H9 (cell line): Measurements from ENCODE around the gene DDX1. TPM values are rescaled to one million over a fixed set of nuclear protein-coding genes. Genes with fewer than 3 reads are reported as not detected.

ENCODE experiments used
- DNase-seq: peaks from one replicate; pipeline ENCODE4 v3.0.0-alpha.2; 2017
- H2AFZ ChIP-seq: one replicate; pipeline ENCODE4 v1.6.1; 2013; ENCODE audit warnings: mild to moderate bottlenecking, low read length, control low read depth, moderate library complexity
- H2AK5ac ChIP-seq: 2 replicates; pipeline ENCODE4 v1.6.1; 2013; ENCODE audit warnings: low read length, control low read depth, mixed read lengths; ENCODE audit not compliant: insufficient read length
- H2BK120ac ChIP-seq: one replicate; pipeline ENCODE4 v1.6.1; 2013; ENCODE audit warnings: low read depth, mild to moderate bottlenecking, low read length, control low read depth, inconsistent platforms; ENCODE audit not compliant: poor library complexity, severe bottlenecking
- H2BK12ac ChIP-seq: 2 replicates; pipeline ENCODE4 v1.6.1; 2013; ENCODE audit warnings: low read length, control low read depth, mixed read lengths, low read depth; ENCODE audit not compliant: insufficient read length
- H2BK15ac ChIP-seq: 2 replicates; pipeline ENCODE4 v1.6.1; 2013; ENCODE audit warnings: low read depth, low read length, control low read depth
- H2BK20ac ChIP-seq: one replicate; pipeline ENCODE4 v1.6.1; 2013; ENCODE audit warnings: low read depth, mild to moderate bottlenecking, low read length, control low read depth, inconsistent platforms; ENCODE audit not compliant: poor library complexity, severe bottlenecking
- H2BK5ac ChIP-seq: 2 replicates; pipeline ENCODE4 v1.6.1; 2013; ENCODE audit warnings: low read length, control low read depth, mixed read lengths; ENCODE audit not compliant: insufficient read length
- H3K14ac ChIP-seq: 2 replicates; pipeline ENCODE4 v1.6.1; 2013; ENCODE audit warnings: low read length, control low read depth; ENCODE audit not compliant: insufficient read depth
- H3K18ac ChIP-seq: 2 replicates; pipeline ENCODE4 v1.6.1; 2013; ENCODE audit warnings: low read depth, mild to moderate bottlenecking, mixed read lengths, low read length, control low read depth; ENCODE audit not compliant: insufficient read length
- H3K23ac ChIP-seq: 2 replicates; pipeline ENCODE4 v1.6.1; 2013; ENCODE audit warnings: low read length, control low read depth, mixed read lengths, low read depth; ENCODE audit not compliant: insufficient read length
- H3K23me2 ChIP-seq: 2 replicates; pipeline ENCODE4 v1.6.1; 2013; ENCODE audit warnings: low read depth, mild to moderate bottlenecking, mixed read lengths, low read length, control low read depth; ENCODE audit not compliant: insufficient read length, poor library complexity, severe bottlenecking
- H3K27ac ChIP-seq: 2 replicates; pipeline ENCODE4 v1.5.1; 2013; ENCODE audit warnings: low read length, control low read depth, mixed read lengths, low read depth; ENCODE audit not compliant: insufficient read length
- H3K27me3 ChIP-seq: 2 replicates; pipeline ENCODE4 v1.6.1; 2013; ENCODE audit warnings: low read length, control low read depth, inconsistent platforms; ENCODE audit not compliant: insufficient read depth
- H3K4ac ChIP-seq: 2 replicates; pipeline ENCODE4 v1.6.1; 2013; ENCODE audit warnings: low read depth, mild to moderate bottlenecking, control low read depth, inconsistent platforms, low read length, moderate library complexity
- H3K4me1 ChIP-seq: 2 replicates; pipeline ENCODE4 v1.6.1; 2013; ENCODE audit warnings: low read length, control low read depth, inconsistent platforms; ENCODE audit not compliant: insufficient read depth
- H3K4me2 ChIP-seq: 2 replicates; pipeline ENCODE4 v1.6.1; 2013; ENCODE audit warnings: low read length, control low read depth, mixed read lengths; ENCODE audit not compliant: insufficient read length, insufficient read depth
- H3K56ac ChIP-seq: 2 replicates; pipeline ENCODE4 v1.6.1; 2013; ENCODE audit warnings: low read depth, mild to moderate bottlenecking, mixed read lengths, low read length, control low read depth; ENCODE audit not compliant: insufficient read length
- H3K79me1 ChIP-seq: 2 replicates; pipeline ENCODE4 v1.6.1; 2013; ENCODE audit warnings: low read depth, mild to moderate bottlenecking, moderate library complexity, low read length, control low read depth, inconsistent platforms; ENCODE audit not compliant: insufficient read depth, poor library complexity, severe bottlenecking
- H3K79me2 ChIP-seq: 2 replicates; pipeline ENCODE4 v1.6.1; 2013; ENCODE audit warnings: low read length, control low read depth, inconsistent platforms; ENCODE audit not compliant: insufficient read depth
- H3K9ac ChIP-seq: 2 replicates; pipeline ENCODE4 v1.6.1; 2013; ENCODE audit warnings: low read length, control low read depth, mixed read lengths; ENCODE audit not compliant: insufficient read length; ENCODE audit errors: extremely low read depth
- H3K9me3 ChIP-seq: one replicate; pipeline ENCODE4 v1.6.1; 2013; ENCODE audit warnings: low read depth, low read length, inconsistent platforms; ENCODE audit not compliant: control insufficient read depth
- H3T11ph ChIP-seq: one replicate; pipeline ENCODE4 v1.6.1; 2013; ENCODE audit warnings: mild to moderate bottlenecking, low read length, control low read depth, inconsistent platforms
- H4K20me1 ChIP-seq: one replicate; pipeline ENCODE4 v1.6.1; 2013; ENCODE audit not compliant: control insufficient read depth, insufficient read length, insufficient read depth
- H4K5ac ChIP-seq: 2 replicates; pipeline ENCODE4 v1.6.1; 2013; ENCODE audit warnings: low read depth, mild to moderate bottlenecking, mixed read lengths, low read length, control low read depth; ENCODE audit not compliant: insufficient read length
- H4K8ac ChIP-seq: replicated peaks from 2 replicates; pipeline ENCODE4 v1.6.1; 2013; ENCODE audit warnings: low read length, control low read depth, mixed read lengths, low read depth; ENCODE audit not compliant: insufficient read length
- H4K91ac ChIP-seq: 2 replicates; pipeline ENCODE4 v1.6.1; 2013; ENCODE audit warnings: low read depth, mild to moderate bottlenecking, moderate library complexity, mixed read lengths, low read length, control low read depth; ENCODE audit not compliant: insufficient read length
- H3K27ac Mint-ChIP-seq, 3 experiments: 2 replicates in 2 of 3; 3 replicates in 1 of 3; pipeline ENCODE4 v1.8.0; 2020 to 2021; ENCODE audit warnings: mixed read lengths in 3 of 3, mild to moderate bottlenecking in 1 of 3, moderate library complexity in 1 of 3
- H3K27me3 Mint-ChIP-seq: 2 replicates; pipeline ENCODE4 v1.8.0; 2021; ENCODE audit warnings: low read depth, mild to moderate bottlenecking, moderate library complexity, mixed read lengths
- H3K36me3 Mint-ChIP-seq, 3 experiments: 2 replicates in 2 of 3; 3 replicates in 1 of 3; pipeline ENCODE4 v1.8.0; 2020 to 2021; ENCODE audit warnings: low read depth in 3 of 3, mixed read lengths in 3 of 3; ENCODE audit not compliant: insufficient read depth in 1 of 3
- H3K4me1 Mint-ChIP-seq, 2 experiments: 2 replicates each; pipeline ENCODE4 v1.8.0; 2020; ENCODE audit warnings: mixed read lengths in 2 of 2
- H3K4me3 Mint-ChIP-seq, 2 experiments: 2 replicates in 1 of 2; 3 replicates in 1 of 2; pipeline ENCODE4 v1.8.0; 2020 to 2021; ENCODE audit warnings: mild to moderate bottlenecking in 2 of 2, mixed read lengths in 2 of 2, moderate library complexity in 1 of 2
- H3K9me3 Mint-ChIP-seq, 2 experiments: 2 replicates in 1 of 2; 3 replicates in 1 of 2; pipeline ENCODE4 v1.8.0; 2020; ENCODE audit warnings: mild to moderate bottlenecking in 2 of 2, mixed read lengths in 2 of 2, moderate library complexity in 1 of 2
- WGBS: extraction: QIAGEN DNeasy Blood & Tissue Kit; methylation state at CpG from one replicate; pipeline ENCODE4 v1.1.7; 2013; ENCODE audit warnings: missing lambda C conversion rate, low lambda C conversion rate, mixed read lengths; ENCODE audit not compliant: insufficient read length; ENCODE audit errors: extremely low coverage; 5-methylcytosine and 5-hydroxymethylcytosine counted together
- total RNA-seq: library from RNA; stranded (reverse); gene quantifications from 2 replicates; pipeline ENCODE4 v1.2.1, GENCODE V29; 2021
- TF ChIP-seq, protein P1 (sequence below): fragments of 200-600 bp; sonication (generic); conservative IDR thresholded peaks from 3 replicates; pipeline ENCODE4 v1.8.0; 2021; ENCODE audit warnings: antibody characterized with exemption, mild to moderate bottlenecking

The DDX1 gene
- total RNA-seq, 1 experiment from 2014 or later: 120 TPM

DNA sequence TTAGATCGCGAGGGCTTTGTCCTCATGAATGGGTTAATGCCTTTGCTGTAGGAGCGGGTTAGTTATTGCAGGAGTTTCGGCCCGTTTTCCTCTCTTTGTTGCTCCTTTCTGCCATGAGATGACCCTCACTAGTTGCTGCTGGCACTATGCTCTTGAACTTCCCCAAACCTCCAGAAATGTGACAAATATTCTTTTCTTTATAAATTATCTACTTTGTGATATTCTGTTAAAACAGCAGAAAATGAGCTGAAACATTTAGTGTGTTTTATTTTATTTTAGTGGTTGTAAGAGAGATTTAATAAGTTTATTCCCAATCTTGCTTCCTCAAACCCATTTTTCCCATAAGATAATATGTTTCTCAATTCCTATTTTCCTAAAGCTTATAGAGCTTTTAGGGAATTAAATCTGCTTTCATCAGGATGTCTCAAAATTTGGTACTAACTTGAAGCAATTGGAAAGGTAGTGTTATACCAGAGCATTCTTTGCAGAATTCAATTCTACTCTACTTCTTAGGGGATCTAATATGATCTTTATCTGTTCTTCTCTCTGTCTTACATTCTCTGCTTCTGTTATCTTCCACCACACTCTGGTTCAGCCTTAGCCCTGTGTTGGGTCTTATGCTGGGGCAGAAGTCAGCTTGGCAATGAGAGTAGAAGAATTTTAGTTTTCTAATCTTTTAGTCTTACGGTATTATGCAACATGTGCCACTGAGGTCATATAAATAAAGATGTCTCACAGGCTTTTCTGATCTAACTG is 23.1 kb downstream of the DDX1 start:
- no peak overlapping the region for H2BK12ac ChIP-seq
- H2BK5ac ChIP-seq: no peak overlapping the region
- H3K4me3 Mint-ChIP-seq: no peak overlapping the region
- peaks cover 2 to 10% of the 10 kb centered on the region in 2 experiments; a peak in 2 of 5 replicates for H3K9me3 Mint-ChIP-seq
- H4K20me1 ChIP-seq: no peaks in the 10 kb centered on the region
- H3K56ac ChIP-seq: no peak overlapping the region
- H3K9ac ChIP-seq: no peak overlapping the region
- no peak overlapping the region for H2BK20ac ChIP-seq
- H3K27ac ChIP-seq: no peak overlapping the region
- H3K36me3 Mint-ChIP-seq: peaks cover 23 to 66% (median 53%) of the 10 kb centered on the region in 3 experiments
- H4K8ac ChIP-seq: no peak overlapping the region
- no CpG with 5 or more reads among the region's 6 CpGs for WGBS
- no peak overlapping the region for H2AFZ ChIP-seq
- no peak overlapping the region for H3K14ac ChIP-seq
- H3K4me1 Mint-ChIP-seq: no peaks in the 10 kb centered on the region
- H3K23me2 ChIP-seq: no peaks in the 10 kb centered on the region
- no peaks in the 10 kb centered on the region for H3K79me1 ChIP-seq
- H2BK120ac ChIP-seq: no peak overlapping the region
- no peak overlapping the region; a peak in 1 of 7 replicates for H3K27ac Mint-ChIP-seq
- no peak overlapping the region for H3T11ph ChIP-seq
- H2BK15ac ChIP-seq: no peak overlapping the region
- H3K27me3 ChIP-seq: no peaks in the 10 kb centered on the region
- no peaks in the 10 kb centered on the region for H3K9me3 ChIP-seq
- no peak overlapping the region for H3K4me2 ChIP-seq
- H2AK5ac ChIP-seq: no peak overlapping the region
- TF ChIP-seq, protein P1, sequence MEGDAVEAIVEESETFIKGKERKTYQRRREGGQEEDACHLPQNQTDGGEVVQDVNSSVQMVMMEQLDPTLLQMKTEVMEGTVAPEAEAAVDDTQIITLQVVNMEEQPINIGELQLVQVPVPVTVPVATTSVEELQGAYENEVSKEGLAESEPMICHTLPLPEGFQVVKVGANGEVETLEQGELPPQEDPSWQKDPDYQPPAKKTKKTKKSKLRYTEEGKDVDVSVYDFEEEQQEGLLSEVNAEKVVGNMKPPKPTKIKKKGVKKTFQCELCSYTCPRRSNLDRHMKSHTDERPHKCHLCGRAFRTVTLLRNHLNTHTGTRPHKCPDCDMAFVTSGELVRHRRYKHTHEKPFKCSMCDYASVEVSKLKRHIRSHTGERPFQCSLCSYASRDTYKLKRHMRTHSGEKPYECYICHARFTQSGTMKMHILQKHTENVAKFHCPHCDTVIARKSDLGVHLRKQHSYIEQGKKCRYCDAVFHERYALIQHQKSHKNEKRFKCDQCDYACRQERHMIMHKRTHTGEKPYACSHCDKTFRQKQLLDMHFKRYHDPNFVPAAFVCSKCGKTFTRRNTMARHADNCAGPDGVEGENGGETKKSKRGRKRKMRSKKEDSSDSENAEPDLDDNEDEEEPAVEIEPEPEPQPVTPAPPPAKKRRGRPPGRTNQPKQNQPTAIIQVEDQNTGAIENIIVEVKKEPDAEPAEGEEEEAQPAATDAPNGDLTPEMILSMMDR: no peak
- no peak overlapping the region for H3K4ac ChIP-seq
- DNase-seq: no peak
- H3K79me2 ChIP-seq: no peaks in the 10 kb centered on the region
- no peak overlapping the region for H3K23ac ChIP-seq
- H3K18ac ChIP-seq: no peak overlapping the region
- no peaks in the 10 kb centered on the region for H3K4me1 ChIP-seq
- no peaks in the 10 kb centered on the region for H3K27me3 Mint-ChIP-seq
- no peak overlapping the region for H4K5ac ChIP-seq
- H4K91ac ChIP-seq: no peak overlapping the region
